ENCODE data around the gene DFFB.

DFFB gene

DNA sequence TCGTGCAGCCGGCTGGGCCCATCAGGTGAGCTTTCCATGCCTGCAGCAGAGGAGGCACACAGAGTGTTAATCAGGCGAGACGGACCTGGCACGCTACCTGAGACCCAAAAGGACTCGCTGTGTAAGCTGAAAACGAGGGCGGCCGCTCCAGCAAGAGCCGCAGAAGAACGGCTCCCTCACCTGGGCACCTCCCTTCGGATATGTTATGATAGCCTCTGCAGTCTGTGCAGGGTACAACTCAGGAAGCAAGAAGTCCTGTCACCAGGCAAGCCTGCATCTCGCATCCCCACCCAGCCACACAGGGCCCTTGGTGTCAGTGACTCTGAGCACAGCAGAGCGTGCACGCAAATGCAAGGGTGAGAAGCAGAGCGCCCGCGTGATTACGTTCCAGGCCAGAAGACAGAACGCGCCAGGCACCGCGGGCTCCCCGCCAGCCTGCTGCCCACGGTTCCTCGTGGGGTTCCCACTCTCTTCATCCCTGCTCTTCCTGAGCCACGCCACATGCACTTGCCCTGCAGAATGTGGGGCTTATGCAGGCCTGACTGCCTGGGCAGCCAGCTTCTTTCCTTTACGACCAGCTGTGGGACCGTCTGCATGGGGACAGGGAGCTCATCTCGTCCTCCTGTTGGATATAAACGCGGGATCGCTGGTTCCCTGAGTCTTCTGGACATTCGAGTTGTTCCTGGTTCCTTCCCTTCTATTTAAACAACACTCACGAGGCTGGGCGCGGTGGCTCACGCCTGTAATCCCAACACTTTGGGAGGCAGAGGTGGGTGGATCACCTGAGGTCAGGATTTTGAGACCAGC, 40.7 kb upstream of the DFFB start:
- TF ChIP-seq, protein P1, sequence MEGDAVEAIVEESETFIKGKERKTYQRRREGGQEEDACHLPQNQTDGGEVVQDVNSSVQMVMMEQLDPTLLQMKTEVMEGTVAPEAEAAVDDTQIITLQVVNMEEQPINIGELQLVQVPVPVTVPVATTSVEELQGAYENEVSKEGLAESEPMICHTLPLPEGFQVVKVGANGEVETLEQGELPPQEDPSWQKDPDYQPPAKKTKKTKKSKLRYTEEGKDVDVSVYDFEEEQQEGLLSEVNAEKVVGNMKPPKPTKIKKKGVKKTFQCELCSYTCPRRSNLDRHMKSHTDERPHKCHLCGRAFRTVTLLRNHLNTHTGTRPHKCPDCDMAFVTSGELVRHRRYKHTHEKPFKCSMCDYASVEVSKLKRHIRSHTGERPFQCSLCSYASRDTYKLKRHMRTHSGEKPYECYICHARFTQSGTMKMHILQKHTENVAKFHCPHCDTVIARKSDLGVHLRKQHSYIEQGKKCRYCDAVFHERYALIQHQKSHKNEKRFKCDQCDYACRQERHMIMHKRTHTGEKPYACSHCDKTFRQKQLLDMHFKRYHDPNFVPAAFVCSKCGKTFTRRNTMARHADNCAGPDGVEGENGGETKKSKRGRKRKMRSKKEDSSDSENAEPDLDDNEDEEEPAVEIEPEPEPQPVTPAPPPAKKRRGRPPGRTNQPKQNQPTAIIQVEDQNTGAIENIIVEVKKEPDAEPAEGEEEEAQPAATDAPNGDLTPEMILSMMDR (conservative IDR thresholded peaks at IDR 0.05; ENCODE audit: low read depth, low read length): no peak
- H3K4me3 ChIP-seq (ENCODE audit: low read length): no peak overlapping the region
- no peak for DNase-seq (ENCODE audit: low read depth)

DNA sequence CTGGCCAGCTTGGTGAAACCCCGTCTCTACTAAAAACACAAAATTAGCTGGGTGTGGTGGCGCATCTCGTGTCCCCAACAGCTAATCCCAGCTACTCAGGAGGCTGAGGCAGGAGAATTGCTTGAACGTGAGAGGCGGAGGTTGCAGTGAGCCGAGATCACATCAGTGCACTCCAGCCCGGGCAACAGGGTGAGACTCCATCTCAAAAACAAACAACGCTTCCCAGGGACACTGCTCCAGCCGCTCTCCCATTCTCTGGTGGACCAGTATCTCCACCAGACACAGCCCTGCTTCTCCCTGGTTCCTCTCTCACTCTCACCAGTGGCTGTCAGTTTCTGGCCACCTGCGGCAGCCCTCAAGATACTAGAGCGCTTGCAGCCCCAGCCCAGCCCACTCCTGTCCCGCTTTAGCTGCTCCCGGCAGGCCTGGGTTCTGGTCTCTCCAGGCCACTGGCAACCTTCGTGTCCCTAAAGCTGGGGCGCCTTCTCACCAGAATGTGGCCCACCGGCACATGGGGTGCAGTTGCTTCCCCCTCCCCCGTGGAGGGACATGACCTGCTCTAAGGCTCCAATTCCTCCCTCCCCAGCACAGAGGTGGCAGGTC, 40.0 kb upstream of the DFFB start:
- DNase-seq (ENCODE audit: low read depth): no peak
- TF ChIP-seq, protein P1 (conservative IDR thresholded peaks at IDR 0.05; ENCODE audit: low read depth, low read length): no peak
- H3K4me3 ChIP-seq (ENCODE audit: low read length): no peak overlapping the region

- TF ChIP-seq, protein P1 (conservative IDR thresholded peaks at IDR 0.05; ENCODE audit: low read depth, low read length): no peak
- no peak overlapping the region for H3K4me3 ChIP-seq (ENCODE audit: low read length)
- DNase-seq (ENCODE audit: low read depth): no peak
These were observed 39.3 kb upstream of the DFFB start for GRCh38 chr1:3817821-3818597.

DNA sequence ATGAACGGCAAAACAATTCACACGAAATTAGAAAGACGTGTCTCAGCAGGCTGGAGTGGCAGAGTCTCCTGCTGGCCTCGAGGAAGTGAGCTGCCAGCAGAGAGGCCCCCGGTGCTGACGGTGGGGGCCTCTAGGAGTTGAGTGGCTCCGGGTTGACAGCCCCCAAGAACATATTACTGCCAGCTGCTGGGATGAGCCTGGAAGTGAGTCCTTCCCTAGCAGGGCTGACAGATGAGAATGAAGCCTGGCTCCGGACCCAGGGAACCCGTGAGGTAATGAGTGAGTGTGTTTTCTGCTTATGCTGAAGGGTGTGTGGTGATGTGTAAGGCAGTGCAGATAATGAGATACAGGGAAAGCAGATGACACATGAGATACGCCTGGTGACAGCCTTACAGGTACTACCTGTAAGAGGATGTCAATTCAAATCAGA, 37.5 kb upstream of the DFFB start:
- no peak overlapping the region for H3K4me3 ChIP-seq (ENCODE audit: low read length)
- TF ChIP-seq, protein P1 (conservative IDR thresholded peaks at IDR 0.05; ENCODE audit: low read depth, low read length): no peak
- no peak for DNase-seq (ENCODE audit: low read depth)

GRCh38 chr1:3820316-3820715, 37.0 kb upstream of the DFFB start:
- no peak overlapping the region for H3K4me3 ChIP-seq (ENCODE audit: low read length)
- TF ChIP-seq, protein P1 (conservative IDR thresholded peaks at IDR 0.05; ENCODE audit: low read depth, low read length): no peak
- DNase-seq (ENCODE audit: low read depth): no peak

GRCh38 chr1:3821004-3821403, 36.3 kb upstream of the DFFB start:
- peak; percentile 60 for DNase-seq (ENCODE audit: low read depth)
- no peak overlapping the region for H3K4me3 ChIP-seq (ENCODE audit: low read length)
- TF ChIP-seq, protein P1 (conservative IDR thresholded peaks at IDR 0.05; ENCODE audit: low read depth, low read length): no peak

Data from retinal pigment epithelial cell (primary cell).